Activated naive CD8-positive, alpha-beta T cell treated with anti-CD3 and anti-CD28 coated beads, Interleukin-2, amount 50 U/mL, for 16 hours (primary cell): ENCODE data around the gene RNF213.

ENCODE experiments used
- DNase-seq: peaks from one replicate; pipeline ENCODE4 v3.0.0-alpha.2; 2020; ENCODE audit warnings: low read depth, low spot score

RNF213 gene

DNA sequence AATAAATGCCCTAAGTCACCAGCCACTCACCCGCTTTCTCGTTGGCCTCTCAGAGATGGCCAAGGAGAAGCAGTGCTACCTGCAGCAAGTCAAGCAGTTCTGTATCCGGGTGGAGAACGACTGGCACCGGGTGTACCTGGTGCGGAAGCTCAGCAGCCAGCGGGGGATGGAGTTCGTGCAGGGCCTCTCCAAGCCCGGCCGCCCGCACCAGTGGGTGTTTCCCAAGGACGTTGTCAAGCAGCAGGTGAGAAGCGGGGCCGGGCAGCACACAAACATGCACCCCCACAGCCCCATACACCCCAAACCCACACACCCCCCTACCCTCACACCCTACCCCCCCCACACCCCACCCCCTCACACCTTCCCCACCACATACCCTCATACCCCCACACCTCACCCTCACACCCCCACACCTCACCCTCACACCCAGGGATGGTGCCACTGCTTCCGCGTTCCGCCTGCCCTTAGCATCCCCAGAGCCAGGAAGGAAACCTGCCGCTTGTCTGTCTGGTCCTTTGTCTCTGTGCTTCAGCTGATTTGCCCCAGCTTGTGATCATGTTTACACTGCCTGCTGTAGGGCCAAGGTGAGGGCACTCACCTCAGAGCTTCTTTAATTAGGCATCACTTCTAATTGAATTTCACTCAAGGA is 112.4 kb downstream of the RNF213 start:
- DNase-seq, result no peak

DNA sequence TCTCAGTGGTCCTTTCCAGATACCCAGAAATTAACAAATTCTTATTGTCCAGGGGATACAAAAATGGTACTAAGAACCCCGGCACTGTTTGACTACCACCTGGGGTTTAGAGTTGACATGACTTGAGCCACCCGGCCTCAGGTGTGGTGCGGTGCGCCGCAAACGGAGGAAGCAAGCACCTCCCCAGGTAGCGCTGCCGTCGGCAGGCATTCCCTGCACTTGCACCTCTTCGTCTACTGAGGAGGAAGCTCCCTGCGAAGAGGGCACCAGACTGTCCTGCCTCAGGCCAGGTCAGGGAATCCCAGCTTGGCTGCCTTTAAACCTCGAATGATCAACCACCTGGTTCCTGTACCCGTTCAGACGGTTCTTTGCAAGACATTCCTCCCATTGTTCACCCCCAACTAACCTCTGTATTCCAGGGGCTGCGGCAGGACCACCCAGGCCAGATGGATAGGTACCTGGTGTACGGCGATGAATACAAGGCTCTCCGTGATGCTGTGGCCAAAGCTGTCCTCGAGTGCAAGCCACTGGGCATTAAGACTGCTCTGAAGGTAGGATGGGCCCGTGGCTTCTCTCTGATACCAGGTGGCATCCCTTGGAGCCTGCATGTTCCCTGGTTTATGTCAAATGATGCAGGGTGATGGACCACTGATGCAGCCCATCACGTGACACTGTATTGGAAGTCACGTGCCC is 113.5 kb downstream of the RNF213 start:
- DNase-seq, result no peak

DNA sequence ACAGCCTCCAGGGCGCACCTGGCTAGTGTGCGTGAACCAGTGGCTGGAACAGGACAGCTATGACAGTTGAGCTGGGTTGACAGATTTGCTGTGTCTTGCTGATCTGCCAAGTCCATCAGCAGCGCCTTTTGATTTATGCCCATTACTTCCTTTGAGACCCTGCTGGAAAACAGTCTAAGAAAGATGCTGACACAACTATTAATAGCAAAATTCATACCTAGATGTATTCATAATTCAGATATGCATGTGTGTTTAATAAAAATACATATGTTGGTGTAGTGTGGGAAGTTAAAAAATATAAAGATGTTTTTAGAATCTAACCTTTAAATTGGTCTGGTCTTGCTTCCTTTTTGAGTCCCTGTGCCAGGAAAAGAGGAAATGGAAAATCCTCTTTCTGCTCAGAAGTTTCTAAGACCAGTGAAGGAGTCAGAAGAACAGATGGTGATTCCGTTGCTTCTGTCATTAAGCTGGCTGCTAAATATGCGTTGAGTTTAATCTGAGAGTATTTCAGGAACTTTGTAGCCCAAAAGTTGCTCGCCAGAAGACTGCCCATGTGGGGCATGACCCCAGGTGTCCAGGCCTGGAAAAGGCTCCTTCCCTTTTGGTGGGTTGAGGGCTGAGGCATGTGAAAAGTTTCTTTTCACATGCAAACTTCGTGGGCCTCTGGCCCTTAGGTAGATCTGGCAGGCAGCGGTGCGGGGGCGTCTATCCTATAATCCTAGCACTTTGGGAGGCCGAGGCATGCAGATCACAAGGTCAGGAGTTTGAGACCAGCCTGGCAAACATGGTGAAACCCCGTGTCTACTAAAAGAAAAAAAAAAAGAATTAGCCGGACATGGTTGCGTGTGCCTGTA is 114.3 kb downstream of the RNF213 start:
- no peak for DNase-seq

DNA sequence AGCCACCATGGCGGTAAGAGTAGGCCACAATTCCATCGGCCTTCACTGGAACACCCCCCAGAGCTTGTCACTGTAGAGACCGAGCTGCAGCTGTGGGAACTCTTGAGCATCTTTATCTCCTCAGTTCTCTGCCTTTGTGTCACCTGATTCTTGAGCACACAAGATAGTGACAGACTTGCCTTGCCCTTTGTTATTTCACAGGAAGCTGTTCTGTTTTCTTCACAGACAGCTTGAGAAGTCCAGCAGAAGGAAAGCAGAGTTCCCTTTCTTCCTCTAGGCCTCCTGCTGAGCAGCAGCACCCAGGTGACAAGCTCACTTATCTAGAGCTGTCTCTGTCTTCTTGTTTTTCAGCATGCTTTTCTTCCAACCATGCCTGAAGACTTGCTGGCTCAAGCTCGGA is 115.9 kb downstream of the RNF213 start:
- DNase-seq, result no peak

DNA sequence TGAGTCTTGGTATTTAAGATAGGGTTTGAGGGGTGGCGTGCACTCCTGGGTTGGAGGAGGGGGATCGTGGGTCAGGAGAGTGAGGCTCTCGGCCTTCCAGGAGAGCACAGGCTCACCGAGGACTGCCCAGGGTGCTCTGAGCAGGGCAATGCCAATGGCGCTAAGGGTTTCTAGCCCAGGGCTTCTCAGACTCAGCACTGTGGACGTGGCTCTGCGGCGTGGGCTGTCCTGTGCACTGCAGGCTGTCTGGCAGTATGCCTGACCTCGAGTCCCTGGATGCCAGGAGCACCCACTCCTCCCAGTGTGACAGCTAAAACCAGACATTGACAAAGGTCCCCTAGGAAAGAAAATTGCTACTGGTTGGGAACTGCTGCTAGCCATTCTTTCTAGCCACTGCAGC is 117.1 kb downstream of the RNF213 start:
- no peak for DNase-seq

DNA sequence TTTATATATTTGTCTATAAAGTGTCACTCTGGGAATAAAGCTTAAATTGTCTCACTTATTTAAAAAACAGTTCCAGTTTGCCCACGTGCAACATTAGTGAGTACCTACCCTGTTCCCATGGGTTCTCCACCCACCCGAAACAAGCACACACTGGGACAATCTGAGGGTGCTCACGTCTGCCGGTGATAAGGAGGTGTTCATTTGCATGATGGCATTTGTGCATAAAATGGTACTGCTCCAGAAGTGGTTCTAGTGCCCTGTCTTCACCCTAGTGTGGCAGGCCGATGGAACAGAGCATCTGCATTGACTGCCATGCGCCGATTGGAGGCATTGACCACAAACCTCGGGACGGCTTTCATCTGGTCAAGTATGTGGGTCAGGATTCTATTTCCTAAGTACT is 118.7 kb downstream of the RNF213 start:
- DNase-seq, result no peak

DNA sequence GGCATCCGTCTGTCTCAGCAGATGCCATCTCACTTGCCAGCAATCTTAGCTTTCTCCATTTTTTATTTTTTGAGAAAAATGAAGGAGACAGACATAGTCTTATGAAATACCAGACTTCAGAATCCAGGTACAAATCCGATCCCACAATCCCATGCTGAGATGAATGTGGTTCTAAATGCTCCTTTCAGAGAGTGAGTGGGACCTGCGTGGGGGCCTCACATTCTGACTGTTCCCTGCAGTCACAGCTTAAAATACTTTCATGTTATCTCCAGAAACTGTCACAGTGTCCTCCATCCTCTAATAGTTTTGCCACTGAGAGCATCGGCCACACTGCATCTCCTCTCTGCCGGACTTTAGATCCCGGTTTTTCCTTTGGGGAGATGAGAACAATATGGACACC is 119.4 kb downstream of the RNF213 start:
- DNase-seq, result no peak

DNA sequence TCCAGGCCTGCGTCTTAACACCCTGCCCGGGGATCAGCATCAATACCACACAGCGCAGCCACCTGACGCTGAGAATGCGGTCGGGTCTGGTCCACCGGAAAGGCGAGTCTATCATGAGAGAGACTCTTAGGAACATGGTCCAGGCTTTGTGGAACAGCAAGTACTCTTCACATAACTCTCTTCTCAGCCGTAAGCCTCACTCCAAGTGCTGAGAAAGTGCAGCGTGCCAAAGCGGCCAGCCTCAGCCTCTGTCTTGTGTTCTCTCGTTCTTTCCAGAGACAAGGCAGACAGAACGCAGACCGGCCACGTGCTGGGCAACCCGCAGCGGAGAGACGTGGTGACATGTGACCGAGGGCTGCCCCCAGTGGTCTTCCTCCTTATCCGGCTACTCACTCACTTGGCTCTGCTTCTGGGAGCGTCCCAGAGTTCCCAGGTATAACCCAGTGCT is 119.9 kb downstream of the RNF213 start:
- DNase-seq, result no peak

DNA sequence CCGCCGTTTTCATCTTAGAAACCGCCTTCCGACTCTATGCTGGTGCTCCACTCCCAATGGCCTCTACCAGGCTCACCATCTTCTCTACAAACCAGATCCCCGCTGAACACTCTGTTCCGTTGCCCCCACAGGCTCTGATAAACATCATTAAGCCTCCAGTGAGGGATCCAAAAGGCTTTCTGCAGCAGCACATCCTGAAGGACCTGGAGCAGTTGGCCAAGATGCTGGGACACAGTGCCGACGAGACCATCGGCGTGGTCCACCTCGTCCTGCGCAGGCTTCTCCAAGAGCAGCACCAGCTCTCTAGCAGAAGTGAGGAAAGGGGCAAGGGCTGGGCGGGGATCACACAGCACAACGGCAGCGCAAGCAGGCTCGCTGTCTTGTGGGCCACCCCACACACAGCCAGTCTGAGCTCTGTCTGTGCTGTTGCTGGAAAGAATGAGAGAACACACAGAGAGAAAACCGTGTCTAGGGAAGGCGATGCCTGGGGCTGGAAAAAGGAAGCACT is 120.8 kb downstream of the RNF213 start:
- DNase-seq, result no peak

DNA sequence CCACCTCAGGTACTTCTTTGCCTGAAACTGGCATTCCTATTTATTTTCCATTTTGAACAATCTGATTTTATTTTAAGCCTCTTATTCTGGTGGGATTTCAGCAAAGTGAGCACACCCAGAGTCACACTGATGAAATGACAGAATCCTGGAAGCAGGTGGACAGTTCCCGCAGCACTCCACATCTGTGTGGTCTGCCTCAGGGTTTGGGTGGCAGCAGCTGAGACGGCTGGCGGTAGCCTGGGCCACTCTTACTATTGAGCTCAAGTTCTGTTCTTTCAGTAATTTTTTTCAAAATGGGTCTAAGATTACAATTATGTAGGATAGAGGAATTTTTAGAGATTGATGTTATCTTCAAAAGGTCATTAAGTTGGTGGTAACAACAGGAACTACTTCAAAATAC is 121.8 kb downstream of the RNF213 start:
- no peak for DNase-seq

DNA sequence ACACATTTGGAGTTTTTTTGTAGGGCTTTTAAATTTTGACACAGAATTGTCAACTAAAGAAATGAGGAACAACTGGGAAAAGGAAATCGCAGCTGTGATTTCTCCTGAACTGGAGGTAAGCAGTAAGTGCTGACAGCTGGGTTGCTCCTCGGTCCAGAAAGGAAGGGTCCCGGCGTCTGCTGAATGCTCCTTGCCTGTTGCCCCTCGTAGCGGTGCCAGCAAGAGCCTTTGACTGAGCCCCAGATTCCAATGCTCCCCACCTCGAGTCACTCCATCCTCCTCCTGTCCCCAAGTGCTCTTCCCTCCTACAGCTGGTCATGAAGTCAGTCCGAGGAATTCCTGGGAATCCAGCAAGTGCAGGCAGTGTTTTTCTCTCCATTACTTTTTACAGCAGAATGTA is 122.3 kb downstream of the RNF213 start:
- no peak for DNase-seq

DNA sequence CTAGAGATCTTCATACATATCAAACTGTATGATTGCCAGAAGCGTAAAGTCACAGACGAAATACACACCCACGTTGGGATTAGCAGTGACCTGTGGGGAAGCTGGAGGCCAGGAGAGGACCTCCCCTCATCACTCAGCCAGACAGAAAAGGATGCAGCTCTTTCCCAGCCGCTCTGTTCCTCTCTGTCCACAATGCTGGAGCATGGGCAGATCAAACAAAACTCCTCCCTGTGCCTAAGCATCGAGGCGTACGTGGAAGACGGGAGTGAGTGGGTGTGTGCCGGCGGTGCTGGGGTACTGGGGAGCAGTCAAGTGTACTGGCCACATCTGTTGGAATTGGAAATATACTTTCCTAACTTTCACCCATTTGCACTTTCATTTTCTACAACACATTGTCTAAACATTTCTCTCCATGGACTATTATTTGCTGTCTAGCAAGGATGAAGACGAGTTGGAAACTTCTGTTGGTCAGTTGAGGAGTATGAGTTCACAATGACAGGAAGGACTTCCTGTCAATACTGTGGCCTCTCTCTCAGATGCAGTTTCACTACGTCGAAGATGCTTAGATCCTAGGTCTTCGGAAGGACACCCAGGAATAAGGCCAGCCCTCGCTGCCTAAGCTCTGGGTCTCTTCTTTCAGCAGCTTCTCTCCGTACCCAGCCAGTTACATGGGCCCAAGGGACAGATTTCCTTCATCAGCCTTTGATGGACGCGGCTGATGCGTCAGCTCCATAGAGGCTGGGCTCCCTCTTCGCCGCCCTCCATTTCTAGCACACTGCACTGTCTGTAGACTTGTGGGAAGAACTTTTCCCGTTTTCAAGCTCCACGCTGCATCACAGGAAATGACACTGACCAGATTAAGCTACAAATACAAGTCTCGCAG is 123.7 kb downstream of the RNF213 start:
- DNase-seq, result no peak

DNA sequence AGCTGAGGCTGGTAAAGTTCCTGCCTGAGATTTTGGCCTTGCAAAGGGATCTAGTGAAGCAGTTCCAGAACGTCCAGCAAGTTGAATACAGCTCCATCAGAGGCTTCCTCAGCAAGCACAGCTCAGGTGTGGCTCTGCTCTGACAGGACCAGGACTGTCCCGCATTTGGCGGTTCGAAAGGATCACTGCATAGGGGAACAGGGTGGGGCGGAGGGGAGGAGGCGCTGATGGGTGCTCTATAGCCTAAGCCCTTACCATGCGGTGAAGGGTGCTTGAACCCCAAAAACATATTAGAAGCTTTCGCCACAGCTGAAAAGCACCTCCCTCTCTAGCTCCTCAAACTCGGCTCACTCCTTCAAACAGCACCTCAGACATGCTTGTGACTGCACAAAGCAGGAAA is 124.4 kb downstream of the RNF213 start:
- DNase-seq, result no peak

DNA sequence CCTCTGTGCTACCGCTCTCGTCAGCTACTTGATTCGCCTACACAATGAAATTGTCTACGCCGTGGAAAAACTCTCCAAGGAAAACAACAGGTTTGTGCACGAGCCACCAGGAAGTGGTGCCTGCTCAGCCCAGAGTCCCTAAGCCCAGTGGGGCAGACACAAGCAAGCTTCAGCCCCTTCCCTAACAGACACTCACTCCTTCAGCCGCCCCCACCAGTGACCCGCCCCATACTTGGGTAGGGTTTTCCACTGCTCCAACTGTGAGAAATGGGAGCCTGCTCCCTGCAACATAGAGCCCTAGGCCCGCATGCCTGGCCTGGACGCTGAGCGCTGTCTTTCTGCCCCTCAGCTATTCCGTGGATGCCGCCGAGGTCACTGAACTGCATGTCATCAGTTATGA is 125.7 kb downstream of the RNF213 start:
- DNase-seq, result no peak

DNA sequence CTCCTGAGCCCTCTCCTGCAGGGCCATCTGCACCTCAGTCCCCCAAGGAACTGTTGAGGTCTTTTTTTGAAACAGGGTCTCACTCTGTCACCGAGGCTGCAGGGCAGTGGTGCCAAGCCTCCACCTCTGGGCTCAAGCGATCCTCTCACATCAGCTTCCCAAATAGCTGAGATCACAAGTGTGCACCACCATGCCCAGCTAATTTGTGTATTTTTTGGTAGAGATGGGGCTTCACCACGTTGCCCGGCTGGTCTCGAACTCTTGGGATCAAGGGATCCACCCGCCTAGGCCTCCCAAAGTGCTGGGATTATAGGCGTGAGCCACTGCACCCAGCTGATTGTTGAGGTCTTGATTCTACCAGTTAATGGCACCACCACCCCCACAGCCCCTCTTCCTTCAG is 126.4 kb downstream of the RNF213 start:
- no peak for DNase-seq

DNA sequence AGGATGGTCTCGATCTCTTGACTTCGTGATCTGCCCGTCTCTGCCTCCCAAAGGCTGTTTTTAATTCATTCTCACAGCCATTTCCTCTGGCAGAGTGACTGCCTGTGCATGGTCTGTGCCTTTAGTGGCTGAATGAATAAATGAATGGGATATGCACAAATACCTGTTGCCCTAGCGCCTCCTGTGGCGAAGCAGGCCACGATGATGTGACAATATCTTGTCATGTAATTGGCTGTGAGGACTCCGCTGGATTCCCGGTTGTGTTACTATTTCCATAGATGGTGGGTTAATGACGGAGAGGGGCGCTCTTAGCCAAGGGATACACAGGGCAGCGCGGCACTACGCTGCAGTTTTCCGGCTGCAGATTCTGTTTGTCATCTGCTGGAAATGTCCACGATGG is 127.5 kb downstream of the RNF213 start:
- no peak for DNase-seq

DNA sequence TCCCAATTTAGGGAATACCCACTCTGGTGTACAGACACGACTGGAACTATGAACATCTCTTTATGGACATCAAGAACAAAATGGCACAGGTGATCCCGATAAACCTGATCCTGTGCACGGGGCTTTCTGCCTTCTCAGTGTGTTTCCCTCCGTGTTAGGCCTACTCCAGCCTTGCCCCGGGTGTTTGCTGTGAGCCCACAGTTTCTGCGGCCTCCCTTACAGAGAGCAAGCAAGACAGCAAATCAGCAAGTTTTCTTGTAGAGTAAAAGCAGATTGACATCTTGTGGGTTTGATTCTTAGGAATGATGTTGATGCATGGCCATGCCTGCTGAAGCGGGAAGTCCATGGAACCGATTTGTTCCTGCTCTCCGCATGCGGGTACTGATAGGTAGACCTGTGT is 127.9 kb downstream of the RNF213 start:
- no peak for DNase-seq

DNA sequence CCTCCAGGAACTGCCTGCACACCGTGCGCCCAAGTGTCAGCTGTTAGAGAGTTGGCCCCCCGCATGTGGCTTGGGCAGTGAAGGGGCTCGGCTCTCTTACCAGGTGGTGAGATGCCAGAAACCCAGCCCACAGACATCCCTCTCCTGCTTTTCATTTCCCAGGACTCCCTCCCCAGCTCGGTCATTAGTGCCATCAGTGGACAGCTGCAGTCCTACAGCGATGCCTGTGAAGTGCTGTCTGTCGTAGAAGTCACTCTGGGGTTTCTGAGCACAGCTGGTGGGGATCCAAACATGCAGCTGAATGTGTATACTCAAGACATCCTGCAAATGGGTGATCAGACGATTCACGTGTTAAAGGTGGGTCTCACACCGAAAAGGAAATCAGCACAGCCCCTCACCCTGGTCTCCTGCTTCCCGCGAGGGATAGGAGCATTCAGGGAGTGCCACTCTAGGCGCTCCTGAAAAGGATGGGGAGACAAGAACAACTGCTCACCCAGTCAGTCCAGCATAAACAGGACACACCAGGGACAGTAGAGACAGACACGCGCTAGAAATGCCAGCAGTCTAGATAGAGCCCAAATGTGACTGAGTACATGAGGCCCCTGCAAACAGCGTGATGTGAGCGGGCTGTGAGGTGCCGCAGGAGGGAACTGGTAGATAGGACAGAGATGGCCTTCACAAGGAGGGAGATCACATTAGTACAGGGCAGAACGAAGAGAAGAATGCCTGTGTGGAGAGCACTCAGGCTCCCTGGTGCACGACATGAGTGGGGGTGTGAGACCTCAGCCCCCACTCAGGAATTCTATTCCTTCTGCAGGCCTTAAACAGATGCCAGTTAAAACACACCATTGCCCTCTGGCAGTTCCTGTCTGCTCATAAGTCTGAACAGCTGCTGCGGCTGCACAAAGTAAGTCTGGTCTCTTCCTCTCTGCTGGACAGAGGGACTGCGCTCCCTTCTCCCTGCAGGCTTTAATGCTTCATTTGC is 128.7 kb downstream of the RNF213 start:
- no peak for DNase-seq

DNA sequence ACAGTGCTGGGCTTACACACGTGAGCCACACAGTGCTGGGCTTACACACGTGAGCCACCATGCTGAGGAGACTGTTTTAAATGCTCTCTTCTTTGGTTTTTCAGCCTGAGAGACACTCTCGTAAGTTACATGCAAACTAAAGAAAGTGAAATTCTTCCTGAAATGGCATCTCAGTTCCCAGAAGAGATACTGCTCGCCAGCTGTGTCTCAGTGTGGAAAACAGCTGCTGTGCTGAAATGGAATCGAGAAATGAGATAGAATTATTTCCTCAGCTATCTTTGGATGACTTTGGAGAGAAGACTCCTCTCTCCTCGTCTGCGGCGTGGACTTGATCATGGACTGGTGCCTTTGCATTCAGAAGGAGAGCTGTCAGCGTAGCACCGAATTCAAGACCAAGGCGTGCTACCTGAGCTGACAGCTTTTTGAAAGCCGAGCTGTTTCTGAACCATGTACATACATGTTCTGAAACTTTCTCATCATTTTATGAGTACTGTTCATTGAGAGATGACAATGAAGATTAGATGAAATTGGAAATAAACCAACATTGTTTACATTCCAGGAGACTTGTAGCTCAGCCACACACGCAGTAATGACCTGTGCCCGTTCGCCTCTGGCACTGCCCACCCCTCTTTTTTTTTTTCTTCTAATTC is 132.7 kb downstream of the RNF213 start:
- no peak for DNase-seq

DNA sequence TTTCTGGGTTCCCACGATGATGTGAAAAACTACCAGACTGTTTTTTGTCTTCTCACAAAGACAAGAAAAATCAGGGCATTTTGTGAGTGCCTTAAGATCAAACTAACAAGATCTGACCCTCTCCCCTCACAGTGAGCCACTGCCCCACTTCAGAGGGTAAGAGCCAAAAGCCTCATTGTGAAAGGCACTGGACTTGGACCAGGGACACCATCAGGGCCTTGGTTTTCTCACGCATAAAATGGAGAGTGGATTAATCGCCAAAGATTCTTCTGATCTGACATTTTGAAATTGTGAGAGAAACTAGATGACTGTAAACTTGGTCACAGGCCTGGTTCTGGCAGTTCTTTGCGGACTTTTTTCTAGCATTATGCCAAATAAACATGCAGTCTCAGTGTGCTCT is 133.3 kb downstream of the RNF213 start:
- DNase-seq, result no peak
